PC-9 (cell line): Measurements from ENCODE around the gene ENKUR.

ENCODE experiments used
- EZH2 ChIP-seq: fragments of 200-600 bp; sonication (generic); IDR thresholded peaks from 2 replicates; pipeline ENCODE4 v1.8.0; 2017; ENCODE audit warnings: antibody characterized with exemption, low read depth
- TF ChIP-seq, protein P1 (sequence below): fragments of 200-600 bp; sonication (generic); conservative IDR thresholded peaks from 2 replicates; pipeline ENCODE4 v1.6.1; 2017; ENCODE audit warnings: mixed run types, antibody characterized with exemption, mild to moderate bottlenecking, moderate library complexity

DNA sequence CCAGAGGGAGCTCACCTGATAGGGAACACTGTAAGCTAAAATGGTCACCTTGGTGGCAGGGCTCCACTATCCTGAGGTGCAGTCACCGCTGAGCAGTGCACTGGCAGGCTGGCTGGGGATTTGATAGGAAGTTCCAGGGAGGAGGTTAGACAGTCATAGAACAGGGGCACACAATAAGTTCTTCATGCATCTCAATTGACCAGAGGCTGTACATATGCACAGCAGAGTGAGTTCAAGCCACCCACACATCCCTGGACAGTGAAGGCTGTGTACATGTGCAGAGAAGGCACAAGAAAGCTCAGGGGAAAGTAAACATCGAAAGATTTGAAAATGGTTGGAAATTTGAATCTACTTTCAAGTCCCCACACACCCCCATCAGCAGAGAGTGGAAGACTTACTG is 77.4 kb downstream of the ENKUR start:
- TF ChIP-seq, protein P1, sequence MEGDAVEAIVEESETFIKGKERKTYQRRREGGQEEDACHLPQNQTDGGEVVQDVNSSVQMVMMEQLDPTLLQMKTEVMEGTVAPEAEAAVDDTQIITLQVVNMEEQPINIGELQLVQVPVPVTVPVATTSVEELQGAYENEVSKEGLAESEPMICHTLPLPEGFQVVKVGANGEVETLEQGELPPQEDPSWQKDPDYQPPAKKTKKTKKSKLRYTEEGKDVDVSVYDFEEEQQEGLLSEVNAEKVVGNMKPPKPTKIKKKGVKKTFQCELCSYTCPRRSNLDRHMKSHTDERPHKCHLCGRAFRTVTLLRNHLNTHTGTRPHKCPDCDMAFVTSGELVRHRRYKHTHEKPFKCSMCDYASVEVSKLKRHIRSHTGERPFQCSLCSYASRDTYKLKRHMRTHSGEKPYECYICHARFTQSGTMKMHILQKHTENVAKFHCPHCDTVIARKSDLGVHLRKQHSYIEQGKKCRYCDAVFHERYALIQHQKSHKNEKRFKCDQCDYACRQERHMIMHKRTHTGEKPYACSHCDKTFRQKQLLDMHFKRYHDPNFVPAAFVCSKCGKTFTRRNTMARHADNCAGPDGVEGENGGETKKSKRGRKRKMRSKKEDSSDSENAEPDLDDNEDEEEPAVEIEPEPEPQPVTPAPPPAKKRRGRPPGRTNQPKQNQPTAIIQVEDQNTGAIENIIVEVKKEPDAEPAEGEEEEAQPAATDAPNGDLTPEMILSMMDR = no peak
- TF ChIP-seq EZH2 = no peak
